Stomach smooth muscle (tissue), 2 donors: Measurements from ENCODE around the gene PDXK.

ENCODE experiments used
- H3K27ac ChIP-seq: one replicate; pipeline ENCODE4 v1.7.0; 2013; ENCODE audit warnings: mild to moderate bottlenecking, low read length, inconsistent platforms
- H3K27me3 ChIP-seq, 2 donors: one replicate each; pipeline ENCODE4 v1.7.0; 2013; ENCODE audit warnings: low read length in 2 of 2; ENCODE audit not compliant: insufficient read depth in 2 of 2, control insufficient read depth in 1 of 2
- H3K36me3 ChIP-seq, 2 donors: one replicate each; pipeline ENCODE4 v1.7.0; 2013; ENCODE audit warnings: low read length in 2 of 2; ENCODE audit not compliant: control insufficient read depth in 2 of 2, insufficient read depth in 2 of 2
- H3K4me1 ChIP-seq: one replicate; pipeline ENCODE4 v1.7.0; 2013; ENCODE audit warnings: low read length; ENCODE audit not compliant: control insufficient read depth, insufficient read depth
- H3K4me3 ChIP-seq, 2 donors: one replicate each; pipeline ENCODE4 v1.7.0; 2013; ENCODE audit warnings: low read length in 2 of 2
- H3K9ac ChIP-seq, 2 donors: one replicate each; pipeline ENCODE4 v1.7.0; 2013; ENCODE audit warnings: low read length in 2 of 2, mild to moderate bottlenecking in 1 of 2
- H3K9me3 ChIP-seq, 2 donors: one replicate each; pipeline ENCODE4 v1.7.0; 2013; ENCODE audit warnings: low read length in 2 of 2; ENCODE audit not compliant: control insufficient read depth in 2 of 2
- donor health status: healthy.
- donor health status: Pancreatic carcinoma.

PDXK gene

GRCh38 chr21:43748622-43749021, 29.7 kb downstream of the PDXK start:
- Histone ChIP-seq H3K27ac (no peak overlapping the region), H3K4me3 (no peak overlapping the region), H3K36me3 (peaks cover 29 to 39% of the 10 kb centered on the region in 2 donors), H3K27me3 (no peaks in the 10 kb centered on the region), H3K9me3 (no peaks in the 10 kb centered on the region), H3K9ac (no peak overlapping the region), H3K4me1 (no peaks in the 10 kb centered on the region)

- Histone ChIP-seq H3K4me1 (no peaks in the 10 kb centered on the region), H3K9ac (no peak overlapping the region), H3K27me3 (no peaks in the 10 kb centered on the region), H3K9me3 (no peaks in the 10 kb centered on the region), H3K4me3 (no peak overlapping the region), H3K27ac (no peak overlapping the region), H3K36me3 (peaks cover 27 to 42% of the 10 kb centered on the region in 2 donors)
These were observed 30.8 kb downstream of the PDXK start for GRCh38 chr21:43749651-43750262.

GRCh38 chr21:43750339-43751033, 31.6 kb downstream of the PDXK start:
- Histone ChIP-seq H3K36me3 (peaks cover 25 to 40% of the 10 kb centered on the region in 2 donors), H3K27ac (no peak overlapping the region)

GRCh38 chr21:43751955-43752591, 33.1 kb downstream of the PDXK start:
- Histone ChIP-seq H3K36me3 (peaks cover 37 to 42% of the 10 kb centered on the region in 2 donors), H3K4me3 (no peak overlapping the region), H3K9ac (no peak overlapping the region), H3K27ac (no peak overlapping the region), H3K4me1 (no peaks in the 10 kb centered on the region), H3K27me3 (no peaks in the 10 kb centered on the region), H3K9me3 (no peaks in the 10 kb centered on the region)

More at GRCh38 chr21:43750339-43751033, 31.6 kb downstream of the PDXK start:
- H3K9ac ChIP-seq: no peak overlapping the region
- no peak overlapping the region for H3K4me3 ChIP-seq
- no peaks in the 10 kb centered on the region for H3K9me3 ChIP-seq
- no peaks in the 10 kb centered on the region for H3K27me3 ChIP-seq
- no peaks in the 10 kb centered on the region for H3K4me1 ChIP-seq

- no peak overlapping the region for H3K27ac ChIP-seq
- H3K36me3 ChIP-seq: peaks cover 34 to 39% of the 10 kb centered on the region in 2 donors
- H3K4me1 ChIP-seq: peaks cover 6% of the 10 kb centered on the region
These were observed 34.0 kb downstream of the PDXK start for GRCh38 chr21:43752758-43753438.

GRCh38 chr21:43753439-43753799, 34.5 kb downstream of the PDXK start:
- no peaks in the 10 kb centered on the region for H3K27me3 ChIP-seq
- H3K9ac ChIP-seq: no peak overlapping the region
- H3K4me1 ChIP-seq: peaks cover 11% of the 10 kb centered on the region
- H3K36me3 ChIP-seq: peaks cover 34 to 39% of the 10 kb centered on the region in 2 donors
- H3K27ac ChIP-seq: no peak overlapping the region
- no peak overlapping the region for H3K4me3 ChIP-seq
- no peaks in the 10 kb centered on the region for H3K9me3 ChIP-seq

More at GRCh38 chr21:43752758-43753438, 34.0 kb downstream of the PDXK start:
- Histone ChIP-seq H3K27me3 (no peaks in the 10 kb centered on the region), H3K9me3 (no peaks in the 10 kb centered on the region), H3K4me3 (no peak overlapping the region), H3K9ac (no peak overlapping the region)

- Histone ChIP-seq H3K36me3 (peaks cover 34 to 37% of the 10 kb centered on the region in 2 donors), H3K4me3 (no peak overlapping the region), H3K9me3 (no peaks in the 10 kb centered on the region), H3K4me1 (peaks cover 18% of the 10 kb centered on the region), H3K9ac (no peak overlapping the region), H3K27me3 (no peaks in the 10 kb centered on the region), H3K27ac (no peak overlapping the region)
These were observed 36.2 kb downstream of the PDXK start for GRCh38 chr21:43754948-43755781.

GRCh38 chr21:43755820-43756594, 37.1 kb downstream of the PDXK start:
- no peak overlapping the region for H3K27ac ChIP-seq
- no peak overlapping the region for H3K4me3 ChIP-seq
- H3K9me3 ChIP-seq: no peaks in the 10 kb centered on the region
- H3K27me3 ChIP-seq: no peaks in the 10 kb centered on the region
- H3K4me1 ChIP-seq: peaks cover 18% of the 10 kb centered on the region
- H3K9ac ChIP-seq: no peak overlapping the region
- H3K36me3 ChIP-seq: peaks cover 29% of the 10 kb centered on the region in 2 donors

GRCh38 chr21:43757601-43758000, 38.7 kb downstream of the PDXK start:
- Histone ChIP-seq H3K9me3 (no peaks in the 10 kb centered on the region), H3K4me1 (peaks cover 18% of the 10 kb centered on the region), H3K4me3 (peak overlapping the region in 1 of 2 donors; percentile 67), H3K27ac (peak overlapping the region; percentile 87), H3K27me3 (no peaks in the 10 kb centered on the region), H3K36me3 (peaks cover 25 to 27% of the 10 kb centered on the region in 2 donors), H3K9ac (no peak overlapping the region)
